Activated CD4-positive, CD25-positive, alpha-beta regulatory T cell (primary cell): ENCODE measurements around the gene LILRB3.
A peak's percentile ranks its signal among the peaks of the same experiment; 100 is the strongest.
"Not testable (repeated sequence)": the region's sequence is repeated elsewhere in the genome, so short reads cannot be mapped to it uniquely, and the experiment has no call there.

Experiments used
- DNase-seq, 4 experiments: peaks; one replicate each; lab custom pipeline; 2025; lab: John Stamatoyannopoulos, UW

Gene LILRB3

GRCh38 chr19:54242646-54243045 is 19.8 kb upstream of the LILRB3 start, which contains the start of gene LILRA6:
LILRA6 (minus strand) TSS chr19:54242790.
- DNase-seq, result not testable (repeated sequence)

- not testable (repeated sequence) for DNase-seq
These were observed 19.4 kb upstream of the LILRB3 start for GRCh38 chr19:54242234-54242633.

DNA sequence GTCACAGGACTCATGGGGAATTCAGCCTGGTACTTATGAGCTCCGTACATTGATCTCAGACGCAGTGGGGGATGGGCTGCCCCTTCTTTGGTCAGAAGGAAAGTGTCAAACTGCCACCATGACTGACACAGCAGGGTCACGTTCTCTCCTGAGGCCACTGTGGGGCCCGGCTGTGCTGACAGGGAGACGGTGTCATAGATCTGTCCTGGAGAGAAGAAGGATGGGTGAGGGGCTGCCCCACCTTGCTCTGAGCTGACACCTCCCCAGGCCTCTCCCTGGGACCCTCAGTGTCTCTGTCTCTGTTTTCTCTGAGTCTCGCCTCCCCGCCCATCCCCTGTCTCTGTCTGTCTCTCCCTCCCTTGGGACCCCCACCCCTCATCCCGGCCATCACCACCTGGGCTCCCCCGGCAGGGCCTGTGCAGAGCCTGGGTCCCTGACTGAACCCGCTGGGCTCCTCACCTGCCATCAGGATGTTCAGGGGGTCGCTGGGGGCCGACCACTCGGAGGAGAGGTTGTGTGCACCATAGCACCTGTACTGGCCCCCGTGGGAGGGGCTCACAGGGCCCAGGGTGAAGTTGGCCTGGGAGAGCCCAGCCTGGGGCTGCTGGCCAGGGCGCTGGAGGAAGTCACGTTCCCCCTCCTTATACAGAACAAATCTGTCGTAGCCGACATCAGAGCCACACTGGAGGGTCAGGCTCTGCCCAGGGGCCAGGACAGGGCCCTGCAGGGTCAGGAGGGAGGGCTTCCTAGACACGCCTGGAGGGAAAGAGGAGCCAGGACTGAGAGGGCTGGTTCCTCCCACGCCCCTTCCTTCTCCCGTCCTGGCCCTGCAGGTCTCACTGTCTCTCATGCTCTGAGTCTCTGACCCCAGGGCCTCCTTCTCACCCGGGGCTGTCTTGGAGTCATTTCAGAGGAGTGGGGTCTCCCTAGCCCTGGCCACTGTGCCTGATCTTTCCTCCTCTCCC is 17.8 kb upstream of the LILRB3 start:
- not testable (repeated sequence) for DNase-seq

- DNase-seq, result not testable (repeated sequence)
These were observed 16.9 kb upstream of the LILRB3 start for GRCh38 chr19:54239491-54240371.

GRCh38 chr19:54233941-54234340 is 11.1 kb upstream of the LILRB3 start:
- DNase-seq, result no peak

DNA sequence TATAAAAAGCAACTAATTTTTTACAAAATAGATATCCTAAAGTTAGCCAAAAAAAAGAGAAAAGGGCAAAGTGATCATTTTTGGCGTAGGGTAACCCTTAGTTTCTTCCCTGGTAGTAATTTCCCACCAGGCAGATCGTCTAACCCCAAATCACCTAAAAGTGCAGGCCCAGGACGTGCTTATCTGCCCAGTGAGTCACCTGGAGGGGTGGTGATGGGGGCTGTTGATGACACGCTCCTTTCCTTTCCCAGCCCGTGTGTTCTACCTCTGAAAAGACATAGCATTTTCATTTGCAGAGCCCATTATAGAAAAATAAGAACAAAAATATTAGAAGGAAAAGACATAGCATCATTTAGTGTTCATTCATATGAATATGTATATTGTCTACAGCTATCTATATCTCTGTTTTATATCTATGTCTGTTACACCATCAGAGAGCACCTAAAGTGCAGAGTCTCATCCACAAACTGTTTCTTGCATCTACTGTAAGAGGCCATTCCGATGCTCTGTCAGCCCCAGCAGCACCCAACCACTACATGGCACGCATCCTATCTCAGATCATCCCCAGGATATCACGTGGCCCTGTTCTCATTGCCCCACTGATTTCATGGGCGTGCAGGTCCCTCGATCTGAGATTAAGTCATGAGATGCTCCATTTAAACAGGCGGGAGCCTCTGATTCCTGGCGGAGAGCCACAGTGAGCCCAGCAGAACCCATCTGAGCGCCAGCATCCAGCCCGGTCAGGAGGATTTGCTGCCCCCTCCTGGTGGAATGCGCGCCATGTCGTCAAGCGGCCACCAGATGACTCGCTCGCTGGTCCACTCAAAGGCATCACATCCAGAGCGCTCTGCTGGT is 8.5 kb upstream of the LILRB3 start:
- DNase-seq, result peak; percentile 71 to 85 (median 76)

GRCh38 chr19:54230031-54230430 is 7.2 kb upstream of the LILRB3 start:
- no peak for DNase-seq

- DNase-seq, result no peak
These were observed 6.3 kb upstream of the LILRB3 start for GRCh38 chr19:54229146-54229545.

DNA sequence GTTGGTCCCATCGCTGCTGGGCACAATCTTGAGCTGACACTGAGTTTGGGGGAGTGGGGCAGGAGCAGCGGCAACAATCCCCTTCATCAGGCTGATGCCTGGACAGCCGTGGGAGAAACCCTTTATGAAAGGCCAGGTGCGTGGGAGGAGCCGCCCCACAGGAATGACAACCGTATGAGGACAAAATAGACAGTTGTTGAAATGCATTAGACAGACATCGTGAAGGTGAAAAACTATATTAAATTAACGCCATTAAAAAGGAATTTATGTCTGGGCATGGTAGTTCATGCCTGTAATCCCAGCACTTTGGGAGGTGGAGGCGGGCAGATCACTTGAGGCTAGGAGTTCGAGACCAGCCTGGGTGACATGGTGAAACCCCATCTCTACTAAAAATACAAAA is 1.8 kb upstream of the LILRB3 start:
- not testable (repeated sequence) for DNase-seq

DNA sequence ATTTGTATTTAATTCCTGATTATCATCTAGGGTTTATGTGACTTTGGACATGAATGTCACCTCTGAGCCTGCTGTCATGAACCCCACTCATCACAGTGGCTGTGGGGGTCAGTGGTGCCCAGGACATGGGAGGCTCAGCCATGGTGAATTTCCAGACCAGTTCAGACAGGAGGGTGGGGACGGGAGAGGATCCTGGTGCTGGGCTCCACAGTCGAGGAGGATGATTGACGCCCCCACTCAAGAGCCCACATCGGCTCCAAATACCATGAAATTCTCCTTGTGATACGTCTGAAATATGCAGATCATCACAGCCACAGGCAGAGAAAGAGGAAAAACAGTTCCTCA is 1.1 kb upstream of the LILRB3 start:
- not testable (repeated sequence) for DNase-seq

GRCh38 chr19:54223277-54223936 is 600 bp upstream of the LILRB3 start:
- DNase-seq, result not testable (repeated sequence)

DNA sequence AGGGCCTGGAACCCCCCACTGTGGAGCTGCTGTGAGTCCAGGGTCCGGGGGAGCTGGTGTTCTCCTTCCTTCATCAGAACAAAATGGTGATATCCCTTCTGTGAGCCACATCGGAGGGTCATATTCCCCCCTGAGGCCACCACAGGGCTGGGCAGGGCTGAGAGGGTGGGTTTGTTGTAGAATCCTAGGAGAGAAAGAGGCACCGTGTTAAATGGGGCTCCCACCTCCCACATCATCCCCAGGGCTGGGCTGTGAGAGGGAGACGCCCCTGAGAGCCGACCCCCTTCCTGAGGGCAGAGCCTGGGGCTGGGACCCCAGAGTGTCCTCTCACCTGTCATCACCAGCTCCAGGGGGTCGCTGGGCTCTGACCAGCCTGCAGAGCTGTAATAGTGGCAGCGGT is 860 bp downstream of the LILRB3 start:
- DNase-seq, result not testable (repeated sequence)

- not testable (repeated sequence) for DNase-seq
These were observed 3.1 kb downstream of the LILRB3 start for GRCh38 chr19:54219702-54220101.

- DNase-seq, result no peak
These were observed 3.7 kb downstream of the LILRB3 start for GRCh38 chr19:54218960-54219661.

DNA sequence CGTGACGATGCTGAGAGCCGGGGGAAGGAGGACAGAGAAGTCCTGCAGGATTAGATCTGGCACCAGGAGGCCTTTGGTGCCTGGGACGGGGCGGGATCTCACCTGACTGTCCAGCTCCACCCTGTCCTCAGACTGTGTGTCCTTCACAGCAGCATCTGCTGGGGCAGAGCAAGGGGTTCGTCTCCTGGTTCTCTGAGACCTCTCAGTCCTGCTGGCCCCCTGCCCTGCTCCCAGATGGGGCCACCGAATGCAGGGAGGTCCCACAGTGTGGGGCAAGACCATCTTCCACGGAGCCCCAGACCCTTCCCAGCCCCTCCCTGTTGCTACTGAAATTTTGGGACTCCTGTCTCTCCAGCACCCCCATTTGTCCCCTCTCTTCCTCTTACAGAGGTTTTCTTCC is 4.5 kb downstream of the LILRB3 start:
- no peak for DNase-seq

DNA sequence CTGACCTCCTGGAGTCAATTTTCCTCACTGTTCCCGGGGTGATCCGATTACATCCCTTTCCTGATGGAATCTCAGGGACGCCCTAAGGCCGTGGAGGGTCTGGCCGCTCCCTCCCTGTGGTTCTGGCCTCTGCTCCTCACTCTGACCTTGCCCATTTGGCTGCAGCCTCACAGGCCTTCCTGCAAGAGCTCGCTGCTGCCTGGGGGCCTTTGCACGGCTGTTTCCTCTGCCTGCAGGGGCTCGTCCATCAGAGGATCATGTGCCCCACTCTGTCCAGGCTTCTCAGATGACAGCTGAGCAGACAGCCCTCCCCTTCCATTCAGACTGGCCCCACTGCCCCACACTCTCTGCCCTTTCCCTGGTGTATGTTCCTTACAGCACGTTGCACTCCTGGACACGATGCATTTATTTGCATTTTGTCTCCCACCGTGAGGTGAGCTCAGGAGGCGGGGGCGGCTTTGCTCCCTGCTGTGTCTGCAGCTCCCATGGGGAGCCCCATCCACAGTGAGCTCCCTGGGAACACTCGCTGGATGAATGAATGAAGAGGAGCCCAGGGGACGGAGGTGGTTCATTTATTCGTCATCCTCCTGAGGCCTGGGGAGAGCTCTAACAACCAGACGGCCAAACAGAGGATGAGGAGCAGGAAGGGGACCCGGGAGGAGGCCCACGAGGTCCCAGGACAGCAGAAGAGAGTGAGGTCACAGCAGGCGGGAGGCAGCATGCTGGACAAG is 5.1 kb downstream of the LILRB3 start:
- not testable (repeated sequence) for DNase-seq

DNA sequence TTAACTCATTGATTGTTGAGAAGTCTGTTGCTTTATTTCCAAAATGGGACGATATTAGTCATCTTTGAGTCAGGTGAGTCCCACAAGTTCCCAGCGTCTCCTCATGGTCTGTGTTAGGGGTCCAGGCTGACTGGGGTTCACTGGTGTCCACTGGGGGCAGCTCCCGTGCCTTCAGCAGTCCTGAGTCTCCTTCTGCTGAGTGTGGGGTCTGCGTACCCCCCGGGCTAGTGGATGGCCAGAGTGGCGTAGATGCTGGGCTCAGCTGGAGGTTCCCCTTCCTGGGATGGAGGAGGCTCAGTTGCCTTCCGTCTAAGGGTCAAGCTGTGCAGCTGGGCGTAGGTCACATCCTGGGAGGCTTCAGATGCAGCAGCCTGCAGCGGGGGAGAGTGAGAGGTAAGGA is 5.9 kb downstream of the LILRB3 start:
- DNase-seq, result no peak

GRCh38 chr19:54214734-54215133 is 8.1 kb downstream of the LILRB3 start:
- not testable (repeated sequence) for DNase-seq

DNA sequence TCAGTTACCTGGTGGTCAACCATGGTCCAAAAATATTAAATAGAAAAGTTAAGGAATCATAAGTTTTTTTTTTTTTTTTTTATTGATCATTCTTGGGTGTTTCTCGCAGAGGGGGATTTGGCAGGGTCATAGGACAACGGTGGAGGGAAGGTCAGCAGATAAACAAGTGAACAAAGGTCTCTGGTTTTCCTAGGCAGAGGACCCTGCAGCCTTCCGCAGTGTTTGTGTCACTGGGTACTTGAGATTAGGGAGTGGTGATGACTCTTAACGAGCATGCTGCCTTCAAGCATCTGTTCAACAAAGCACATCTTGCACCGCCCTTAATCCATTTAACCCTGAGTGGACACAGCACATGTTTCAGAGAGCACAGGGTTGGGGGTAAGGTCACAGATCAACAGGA is 8.6 kb downstream of the LILRB3 start:
- not testable (repeated sequence) for DNase-seq

DNA sequence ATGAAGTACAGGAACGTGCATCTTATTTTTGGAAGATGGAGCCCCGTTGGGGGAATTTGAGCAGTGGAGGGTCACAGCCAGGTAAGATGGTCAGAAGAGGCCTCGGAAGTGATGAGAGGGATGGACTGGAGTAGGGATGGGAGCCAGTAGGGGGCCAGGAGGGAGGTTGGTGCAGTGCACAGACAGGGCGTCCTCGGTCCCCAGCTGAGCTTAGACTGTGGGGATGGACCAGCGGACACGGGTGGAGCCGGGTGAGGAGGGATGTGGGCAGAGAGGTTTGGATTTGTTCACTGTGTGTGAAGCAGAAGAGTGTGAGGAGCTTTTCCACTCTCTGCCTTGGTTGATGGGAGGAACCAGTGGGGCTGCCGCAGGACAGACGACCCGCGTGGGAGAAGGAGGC is 11.6 kb downstream of the LILRB3 start:
- no peak for DNase-seq
